C4-2B (cell line): Measurements from ENCODE around the gene RGS5.

Experiments used
- ZFX ChIP-seq: fragments of 450-650 bp; IDR thresholded peaks from 2 replicates; pipeline ENCODE4 v1.6.1; 2017
- TF ChIP-seq, protein P1 (sequence below): fragments of 450-650 bp; conservative IDR thresholded peaks from 2 replicates; pipeline ENCODE4 v1.5.1; 2017; ENCODE audit warnings: mild to moderate bottlenecking

DNA sequence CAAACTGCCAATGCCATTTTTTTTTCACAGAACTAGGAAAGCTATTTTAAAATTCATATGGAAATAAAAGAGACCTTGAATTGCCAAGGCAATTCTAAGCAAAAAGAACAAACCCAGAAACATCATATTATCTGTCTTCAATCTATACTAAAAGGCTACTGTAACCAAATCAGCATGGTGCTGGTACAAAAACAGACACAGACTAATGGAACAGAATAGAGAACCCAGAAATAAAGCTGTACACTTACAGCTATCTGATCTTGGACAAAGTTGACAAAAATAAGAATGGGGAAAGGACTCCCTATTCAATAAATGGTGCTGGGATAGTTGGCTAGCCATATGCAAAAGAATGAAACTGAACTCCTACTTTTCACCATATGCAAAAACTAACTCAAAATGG is 83.0 kb downstream of the RGS5 start:
- TF ChIP-seq, protein P1, sequence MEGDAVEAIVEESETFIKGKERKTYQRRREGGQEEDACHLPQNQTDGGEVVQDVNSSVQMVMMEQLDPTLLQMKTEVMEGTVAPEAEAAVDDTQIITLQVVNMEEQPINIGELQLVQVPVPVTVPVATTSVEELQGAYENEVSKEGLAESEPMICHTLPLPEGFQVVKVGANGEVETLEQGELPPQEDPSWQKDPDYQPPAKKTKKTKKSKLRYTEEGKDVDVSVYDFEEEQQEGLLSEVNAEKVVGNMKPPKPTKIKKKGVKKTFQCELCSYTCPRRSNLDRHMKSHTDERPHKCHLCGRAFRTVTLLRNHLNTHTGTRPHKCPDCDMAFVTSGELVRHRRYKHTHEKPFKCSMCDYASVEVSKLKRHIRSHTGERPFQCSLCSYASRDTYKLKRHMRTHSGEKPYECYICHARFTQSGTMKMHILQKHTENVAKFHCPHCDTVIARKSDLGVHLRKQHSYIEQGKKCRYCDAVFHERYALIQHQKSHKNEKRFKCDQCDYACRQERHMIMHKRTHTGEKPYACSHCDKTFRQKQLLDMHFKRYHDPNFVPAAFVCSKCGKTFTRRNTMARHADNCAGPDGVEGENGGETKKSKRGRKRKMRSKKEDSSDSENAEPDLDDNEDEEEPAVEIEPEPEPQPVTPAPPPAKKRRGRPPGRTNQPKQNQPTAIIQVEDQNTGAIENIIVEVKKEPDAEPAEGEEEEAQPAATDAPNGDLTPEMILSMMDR = no peak
- no peak for TF ChIP-seq ZFX
